Measurements from ENCODE around the gene NECAP2. TPM values are rescaled to one million over a fixed set of nuclear protein-coding genes. Genes with fewer than 3 reads are reported as not detected.

Gene NECAP2
- polyA plus RNA-seq, 4 donors: 36.0 to 43.7 (median 41.4) TPM

Other genes with a start within 250 kb of the NECAP2 start
- 10 to 100 TPM in 2 of 4 donors, 1 to 10 TPM in 2; 2.2 to 14.0 (median 7.5) TPM for gene ARHGEF19, start 228.1 kb upstream of the NECAP2 start, polyA plus RNA-seq
- gene CPLANE2, start 203.5 kb upstream of the NECAP2 start, polyA plus RNA-seq: 1 to 10 TPM; 1.6 to 7.4 (median 4.4) TPM
- gene FBXO42, start 88.2 kb upstream of the NECAP2 start, polyA plus RNA-seq: 10 to 100 TPM in 3 of 4 donors, 1 to 10 TPM in 1; 10.0 to 14.5 (median 12.2) TPM
- gene SZRD1, start 73.5 kb upstream of the NECAP2 start, polyA plus RNA-seq: 10 to 100 TPM; 72.2 to 98.8 (median 79.7) TPM
- under 1 TPM in 3 of 4 donors, not detected in 1; 0.18 to 0.27 (median 0.22) TPM for gene SPATA21, start 3.3 kb upstream of the NECAP2 start, polyA plus RNA-seq
- not detected for gene RNU1-1, start 73.6 kb downstream of the NECAP2 start, polyA plus RNA-seq
- gene NBPF1, start 172.8 kb downstream of the NECAP2 start, polyA plus RNA-seq: 10 to 100 TPM; 11.7 to 60.6 (median 19.6) TPM
- gene RNU1-3, start 226.2 kb downstream of the NECAP2 start, polyA plus RNA-seq: not detected

Data from small intestine (tissue), 4 donors.